GM12872 (cell line): ENCODE results near the gene ACADS.

Source experiments
- TF ChIP-seq, protein P1 (sequence below): IDR thresholded peaks from 3 replicates; pipeline ENCODE4 v1.5.1; 2011; ENCODE audit warnings: low read depth, mild to moderate bottlenecking, low read length, moderate library complexity; ENCODE audit not compliant: insufficient read depth

The ACADS gene

DNA sequence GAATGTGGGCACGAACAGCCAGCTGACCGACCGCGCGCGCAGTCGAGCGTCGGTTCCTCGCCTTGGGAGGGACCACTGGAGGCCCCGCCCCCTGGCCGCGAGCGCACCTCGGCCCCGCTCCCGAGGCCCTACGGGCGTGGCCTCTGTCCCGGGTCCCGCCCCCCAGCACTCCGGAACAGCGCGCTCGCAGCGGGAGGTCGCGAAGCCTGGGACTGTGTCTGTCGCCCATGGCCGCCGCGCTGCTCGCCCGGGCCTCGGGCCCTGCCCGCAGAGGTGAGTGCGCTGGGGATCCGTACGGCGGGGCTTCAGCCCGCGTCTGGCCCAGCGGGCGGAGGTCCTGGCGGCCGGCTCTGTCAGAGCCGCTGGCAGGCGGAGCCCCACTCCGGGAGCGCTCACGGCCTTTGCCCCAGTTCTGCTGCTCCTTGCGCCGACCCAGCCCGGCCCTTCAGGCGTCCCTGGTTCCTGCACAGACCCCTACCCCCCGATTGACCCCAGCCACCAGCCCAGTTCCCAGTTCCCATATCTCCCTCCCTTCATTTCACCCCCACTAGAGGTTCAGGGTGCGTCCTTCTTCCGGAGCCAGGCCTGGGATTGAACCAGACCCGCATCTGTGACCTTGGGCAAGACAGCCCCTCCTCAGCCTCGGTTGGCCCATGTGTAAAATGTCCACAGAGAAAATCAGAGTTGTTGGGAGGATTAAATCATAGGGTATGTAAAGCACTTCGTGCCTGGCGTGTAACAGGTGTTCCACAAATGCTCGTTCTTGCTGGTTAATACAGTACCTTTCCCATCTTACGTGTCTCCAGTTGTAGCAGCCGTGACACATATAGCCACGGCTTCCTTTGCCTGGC, at the start of gene ACADS:
ACADS (plus strand) TSS at position 168 of the 851 bp plus-strand sequence; CDS start at position 228, 60 bp downstream.
- TF ChIP-seq, protein P1, sequence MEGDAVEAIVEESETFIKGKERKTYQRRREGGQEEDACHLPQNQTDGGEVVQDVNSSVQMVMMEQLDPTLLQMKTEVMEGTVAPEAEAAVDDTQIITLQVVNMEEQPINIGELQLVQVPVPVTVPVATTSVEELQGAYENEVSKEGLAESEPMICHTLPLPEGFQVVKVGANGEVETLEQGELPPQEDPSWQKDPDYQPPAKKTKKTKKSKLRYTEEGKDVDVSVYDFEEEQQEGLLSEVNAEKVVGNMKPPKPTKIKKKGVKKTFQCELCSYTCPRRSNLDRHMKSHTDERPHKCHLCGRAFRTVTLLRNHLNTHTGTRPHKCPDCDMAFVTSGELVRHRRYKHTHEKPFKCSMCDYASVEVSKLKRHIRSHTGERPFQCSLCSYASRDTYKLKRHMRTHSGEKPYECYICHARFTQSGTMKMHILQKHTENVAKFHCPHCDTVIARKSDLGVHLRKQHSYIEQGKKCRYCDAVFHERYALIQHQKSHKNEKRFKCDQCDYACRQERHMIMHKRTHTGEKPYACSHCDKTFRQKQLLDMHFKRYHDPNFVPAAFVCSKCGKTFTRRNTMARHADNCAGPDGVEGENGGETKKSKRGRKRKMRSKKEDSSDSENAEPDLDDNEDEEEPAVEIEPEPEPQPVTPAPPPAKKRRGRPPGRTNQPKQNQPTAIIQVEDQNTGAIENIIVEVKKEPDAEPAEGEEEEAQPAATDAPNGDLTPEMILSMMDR = no peak

DNA sequence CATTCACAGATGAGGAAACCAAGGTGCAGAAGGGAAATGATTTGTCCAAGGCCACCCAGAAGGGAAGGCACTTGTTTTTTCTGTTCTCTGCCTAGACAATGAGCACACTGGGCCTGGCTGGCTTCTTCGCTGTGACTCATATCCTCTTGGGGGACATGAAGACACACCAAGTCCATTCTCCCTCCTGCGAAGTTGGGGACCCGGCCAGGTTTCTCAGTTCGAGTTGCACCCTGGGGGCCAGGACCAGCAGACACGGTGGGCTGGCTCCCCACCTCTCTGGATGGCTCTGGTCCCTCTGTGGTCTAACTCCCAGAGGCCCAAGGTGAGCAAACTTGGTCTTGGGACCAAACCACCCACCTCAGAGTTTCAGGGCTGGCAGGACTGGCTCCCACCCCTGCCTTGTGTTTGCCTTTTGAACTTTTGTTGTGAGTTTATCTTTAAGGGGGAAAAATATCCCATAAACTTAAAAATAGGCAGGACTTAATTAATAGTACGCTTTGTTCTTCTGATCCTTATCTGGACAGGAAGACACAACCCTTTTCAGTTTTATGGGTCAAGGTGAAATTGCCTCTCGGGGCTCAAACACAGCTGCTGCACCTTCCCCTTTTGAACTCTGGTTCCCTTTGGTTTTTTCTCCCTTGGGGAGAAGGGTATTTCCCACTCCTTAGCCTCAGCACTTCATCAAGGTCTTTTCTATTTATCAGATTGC, 47.7 kb upstream of the ACADS start:
- TF ChIP-seq, protein P1 = no peak

GRCh38 chr12:120678572-120678971, 47.1 kb upstream of the ACADS start:
- TF ChIP-seq, protein P1 = no peak

GRCh38 chr12:120680165-120680738, 45.4 kb upstream of the ACADS start:
- TF ChIP-seq, protein P1 = no peak

DNA sequence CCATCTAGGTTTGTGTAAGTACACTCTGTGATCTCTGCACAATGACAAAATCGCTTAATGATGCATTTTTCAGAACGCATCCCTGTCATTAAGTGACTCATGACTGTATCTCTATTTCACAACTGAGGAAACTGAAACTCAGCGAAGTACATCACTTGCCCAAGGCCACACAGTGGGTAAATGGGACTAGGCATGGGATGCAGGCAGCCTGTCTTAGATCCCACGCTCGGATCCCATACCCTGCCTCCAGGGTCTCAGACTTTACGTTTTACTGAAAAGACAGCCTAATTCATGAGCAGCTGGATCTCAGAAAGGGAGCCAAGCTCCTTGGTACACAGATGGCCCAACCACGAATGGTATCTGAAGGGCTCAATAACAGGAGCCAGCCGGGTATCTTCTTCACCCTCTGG, 41.1 kb upstream of the ACADS start:
- TF ChIP-seq, protein P1 = no peak

DNA sequence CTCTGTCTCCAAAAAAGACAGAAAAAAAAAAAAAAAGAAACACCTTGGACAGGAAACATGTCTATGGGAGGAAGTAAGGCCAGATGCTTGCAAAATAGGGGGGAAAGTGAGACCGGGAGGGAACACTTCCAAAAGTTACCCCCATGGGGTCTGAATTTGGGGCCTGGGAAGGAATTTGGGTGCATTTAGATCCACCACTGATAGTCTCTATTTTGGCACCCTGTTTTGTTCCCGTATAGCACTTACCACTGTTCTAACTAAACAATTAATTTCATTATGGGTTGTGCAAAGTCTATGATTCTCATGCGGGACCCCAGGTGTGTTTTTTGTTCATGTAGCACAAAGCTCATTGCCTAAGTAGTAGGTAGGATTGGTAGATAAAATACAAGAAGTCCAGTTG, 40.1 kb upstream of the ACADS start:
- TF ChIP-seq, protein P1 = no peak

DNA sequence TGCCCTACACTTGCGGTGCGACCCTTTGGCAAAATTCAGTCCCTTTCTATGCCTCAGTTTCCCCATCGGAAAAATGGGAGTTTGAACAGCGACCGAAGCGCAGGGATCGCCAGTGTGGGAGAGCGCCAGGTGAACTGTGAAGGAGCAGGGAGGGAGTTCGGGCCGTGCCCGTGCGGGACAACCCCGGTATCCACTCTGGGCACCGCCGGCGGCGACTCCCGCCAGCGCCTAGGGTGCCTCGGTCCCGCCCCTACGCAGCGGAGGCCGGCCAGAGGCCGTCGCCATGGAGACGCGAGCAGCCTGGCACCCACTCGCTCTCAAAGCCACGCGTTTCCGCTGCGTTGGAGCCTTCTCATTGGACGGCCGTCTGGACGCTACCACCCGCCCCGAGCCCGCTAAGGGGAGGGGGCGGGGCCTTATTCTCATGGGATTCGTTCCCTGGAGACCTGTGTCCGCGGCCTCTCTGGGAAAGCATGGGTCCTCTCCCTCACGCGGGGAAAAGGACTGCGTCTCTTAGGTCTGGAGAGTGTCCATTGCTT, 39.4 kb upstream of the ACADS start:
- TF ChIP-seq, protein P1 = no peak
